Measurements from ENCODE around the gene BLTP3A.
A peak's percentile ranks its signal among the peaks of the same experiment; 100 is the strongest.
"Not testable (repeated sequence)": the region's sequence is repeated elsewhere in the genome, so short reads cannot be mapped to it uniquely, and the experiment has no call there.

BLTP3A gene

DNA sequence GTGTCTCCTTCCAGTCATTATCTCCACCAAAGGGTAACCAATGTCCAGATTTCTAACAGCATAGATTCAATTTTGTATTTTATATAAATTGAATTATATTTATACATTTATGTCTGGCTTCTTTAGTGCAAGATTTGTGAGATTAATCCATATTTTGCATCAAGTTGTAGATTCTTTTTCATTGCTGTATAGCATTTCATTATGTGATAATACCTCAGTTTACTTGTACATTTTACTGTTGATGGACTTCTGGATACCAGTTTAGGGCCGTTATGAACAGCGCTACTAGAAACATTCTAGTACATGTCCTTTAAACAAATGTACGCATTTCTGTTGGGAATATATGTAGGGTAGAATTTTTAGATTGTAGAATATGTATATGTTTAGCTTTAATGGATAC, 6.2 kb downstream of the BLTP3A start:
- Histone ChIP-seq H3K36me3 (ENCODE audit: low read depth) (no peaks in the 10 kb centered on the region), H3K9me3 (ENCODE audit: severe bottlenecking) (no peaks in the 10 kb centered on the region), H3K4me1 (ENCODE audit: insufficient read depth, poor library complexity, severe bottlenecking) (no peaks in the 10 kb centered on the region), H3K27ac (ENCODE audit: poor library complexity, severe bottlenecking) (no peak overlapping the region), H3K27me3 (ENCODE audit: insufficient read depth, poor library complexity, severe bottlenecking) (no peaks in the 10 kb centered on the region), H3K4me3 (ENCODE audit: severe bottlenecking) (no peak overlapping the region)
- no peak for DNase-seq (ENCODE audit: low spot score)
- TF ChIP-seq, protein P1, sequence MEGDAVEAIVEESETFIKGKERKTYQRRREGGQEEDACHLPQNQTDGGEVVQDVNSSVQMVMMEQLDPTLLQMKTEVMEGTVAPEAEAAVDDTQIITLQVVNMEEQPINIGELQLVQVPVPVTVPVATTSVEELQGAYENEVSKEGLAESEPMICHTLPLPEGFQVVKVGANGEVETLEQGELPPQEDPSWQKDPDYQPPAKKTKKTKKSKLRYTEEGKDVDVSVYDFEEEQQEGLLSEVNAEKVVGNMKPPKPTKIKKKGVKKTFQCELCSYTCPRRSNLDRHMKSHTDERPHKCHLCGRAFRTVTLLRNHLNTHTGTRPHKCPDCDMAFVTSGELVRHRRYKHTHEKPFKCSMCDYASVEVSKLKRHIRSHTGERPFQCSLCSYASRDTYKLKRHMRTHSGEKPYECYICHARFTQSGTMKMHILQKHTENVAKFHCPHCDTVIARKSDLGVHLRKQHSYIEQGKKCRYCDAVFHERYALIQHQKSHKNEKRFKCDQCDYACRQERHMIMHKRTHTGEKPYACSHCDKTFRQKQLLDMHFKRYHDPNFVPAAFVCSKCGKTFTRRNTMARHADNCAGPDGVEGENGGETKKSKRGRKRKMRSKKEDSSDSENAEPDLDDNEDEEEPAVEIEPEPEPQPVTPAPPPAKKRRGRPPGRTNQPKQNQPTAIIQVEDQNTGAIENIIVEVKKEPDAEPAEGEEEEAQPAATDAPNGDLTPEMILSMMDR (IDR thresholded peaks at IDR 0.05; ENCODE audit: poor library complexity, severe bottlenecking): no peak
- no peak for ATAC-seq (ENCODE audit: low read depth)

DNA sequence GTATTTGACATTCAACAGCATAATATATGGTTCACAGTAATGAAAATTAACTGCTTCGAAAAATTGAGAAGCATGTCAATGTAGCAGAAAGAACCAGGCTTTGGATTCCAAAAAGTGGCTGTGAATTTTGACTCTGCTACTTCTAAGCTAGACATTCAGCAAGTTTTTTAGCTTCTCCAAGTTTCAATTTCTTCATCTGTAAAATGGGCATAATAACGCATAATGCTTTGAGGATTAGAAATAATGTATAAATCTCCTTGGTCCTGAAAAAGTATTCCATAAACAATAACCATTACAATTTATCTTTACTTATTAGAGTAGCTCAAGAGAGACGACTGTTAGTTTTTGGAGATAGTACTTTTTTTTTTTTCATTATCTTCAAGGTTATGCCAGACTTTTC, 7.7 kb downstream of the BLTP3A start:
- Histone ChIP-seq H3K36me3 (ENCODE audit: low read depth) (no peaks in the 10 kb centered on the region), H3K27ac (ENCODE audit: poor library complexity, severe bottlenecking) (no peak overlapping the region), H3K27me3 (ENCODE audit: insufficient read depth, poor library complexity, severe bottlenecking) (no peaks in the 10 kb centered on the region), H3K9me3 (ENCODE audit: severe bottlenecking) (no peaks in the 10 kb centered on the region), H3K4me3 (ENCODE audit: severe bottlenecking) (no peak overlapping the region), H3K4me1 (ENCODE audit: insufficient read depth, poor library complexity, severe bottlenecking) (no peaks in the 10 kb centered on the region)
- TF ChIP-seq, protein P1 (IDR thresholded peaks at IDR 0.05; ENCODE audit: poor library complexity, severe bottlenecking): no peak
- DNase-seq (ENCODE audit: low spot score): no peak
- ATAC-seq (ENCODE audit: low read depth): no peak

DNA sequence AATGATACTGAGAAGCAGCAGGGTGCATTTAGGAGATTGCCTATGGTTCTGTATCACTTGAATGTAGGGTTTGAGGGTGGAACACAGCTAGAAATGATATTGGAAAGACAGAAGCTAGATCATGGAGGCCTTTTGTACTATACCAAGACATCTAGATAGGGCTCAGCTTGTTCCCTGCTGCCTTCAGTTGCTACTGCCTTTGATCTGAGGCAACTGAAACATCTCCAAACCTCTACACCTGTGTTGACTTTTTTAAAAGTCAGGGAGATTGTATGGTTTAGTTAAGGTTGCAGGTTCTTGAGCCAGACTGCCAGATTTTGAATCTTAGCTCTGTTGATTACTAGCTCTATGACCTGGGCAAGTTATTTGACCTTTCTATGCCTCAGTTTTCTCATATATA, 12.7 kb downstream of the BLTP3A start:
- DNase-seq (ENCODE audit: low spot score) (no peak), ATAC-seq (ENCODE audit: low read depth) (no peak)
- H3K9me3 ChIP-seq (ENCODE audit: severe bottlenecking): no peaks in the 10 kb centered on the region
- TF ChIP-seq, protein P1 (IDR thresholded peaks at IDR 0.05; ENCODE audit: poor library complexity, severe bottlenecking): no peak
- no peaks in the 10 kb centered on the region for H3K27me3 ChIP-seq (ENCODE audit: insufficient read depth, poor library complexity, severe bottlenecking)
- no peak overlapping the region for H3K4me3 ChIP-seq (ENCODE audit: severe bottlenecking)
- H3K4me1 ChIP-seq (ENCODE audit: insufficient read depth, poor library complexity, severe bottlenecking): peaks cover 7% of the 10 kb centered on the region
- no peak overlapping the region for H3K27ac ChIP-seq (ENCODE audit: poor library complexity, severe bottlenecking)
- no peaks in the 10 kb centered on the region for H3K36me3 ChIP-seq (ENCODE audit: low read depth)

DNA sequence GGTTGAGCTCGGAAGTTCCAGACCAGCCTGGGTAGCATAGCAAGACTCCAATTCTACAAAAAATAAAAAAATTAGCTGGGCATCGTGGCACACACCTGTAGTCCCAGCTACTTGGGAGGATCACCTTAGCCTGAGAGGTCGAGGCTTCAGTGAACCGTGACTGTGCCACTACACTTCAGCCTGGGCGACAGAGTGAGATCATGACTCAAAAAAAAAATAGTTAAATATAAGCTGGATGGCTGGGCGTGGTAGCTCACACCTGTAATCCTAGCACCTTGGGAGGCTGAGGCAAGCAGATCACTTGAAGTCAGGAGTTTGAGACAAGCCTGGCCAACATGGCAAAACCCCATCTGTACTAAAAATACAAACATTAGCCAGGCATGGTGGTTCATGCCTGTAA, 13.2 kb downstream of the BLTP3A start:
- not testable (repeated sequence) for H3K27ac ChIP-seq (ENCODE audit: poor library complexity, severe bottlenecking); DNase-seq (ENCODE audit: low spot score); H3K36me3 ChIP-seq (ENCODE audit: low read depth); H3K9me3 ChIP-seq (ENCODE audit: severe bottlenecking); H3K27me3 ChIP-seq (ENCODE audit: insufficient read depth, poor library complexity, severe bottlenecking); ATAC-seq (ENCODE audit: low read depth); H3K4me3 ChIP-seq (ENCODE audit: severe bottlenecking)
- H3K4me1 ChIP-seq (ENCODE audit: insufficient read depth, poor library complexity, severe bottlenecking): peaks cover 10% of the 10 kb centered on the region

DNA sequence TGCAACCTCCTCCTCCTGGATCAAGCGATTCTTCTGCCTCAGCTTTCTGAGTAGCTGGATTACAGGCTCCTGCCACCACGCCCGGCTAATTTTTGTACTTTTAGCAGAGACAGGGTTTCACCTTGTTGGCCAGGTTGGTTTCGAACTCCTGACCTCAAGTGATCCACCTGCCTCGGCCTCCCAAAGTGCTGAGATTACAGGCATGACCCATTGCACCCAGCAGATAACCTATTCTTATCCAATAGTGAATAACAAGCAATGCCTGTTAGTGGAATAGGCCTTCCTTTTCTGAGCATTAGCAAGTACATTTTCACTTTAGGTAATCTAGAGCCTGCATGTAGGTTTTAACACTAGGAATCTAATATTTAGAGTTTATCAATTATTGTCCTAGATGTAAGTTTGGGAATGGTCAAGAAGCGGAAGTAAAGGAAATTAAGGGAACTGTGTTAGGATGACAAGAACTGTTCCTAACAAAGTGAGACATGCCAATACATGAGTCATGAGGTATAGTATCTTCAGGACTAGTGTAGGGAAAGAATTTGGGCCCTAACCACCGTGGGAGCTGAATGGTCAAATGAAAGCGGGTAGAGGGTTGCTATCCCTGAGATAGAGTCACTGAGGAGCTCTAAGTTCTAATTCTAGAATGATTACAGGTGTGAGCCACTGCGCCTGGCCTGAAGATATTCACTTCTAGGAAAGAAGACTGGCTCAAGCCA, 15.0 kb downstream of the BLTP3A start:
- Histone ChIP-seq H3K27ac (ENCODE audit: poor library complexity, severe bottlenecking) (no peak overlapping the region), H3K27me3 (ENCODE audit: insufficient read depth, poor library complexity, severe bottlenecking) (no peaks in the 10 kb centered on the region), H3K4me3 (ENCODE audit: severe bottlenecking) (no peak overlapping the region), H3K9me3 (ENCODE audit: severe bottlenecking) (no peaks in the 10 kb centered on the region), H3K4me1 (ENCODE audit: insufficient read depth, poor library complexity, severe bottlenecking) (peaks cover 23% of the 10 kb centered on the region), H3K36me3 (ENCODE audit: low read depth) (no peaks in the 10 kb centered on the region)
- TF ChIP-seq, protein P1 (IDR thresholded peaks at IDR 0.05; ENCODE audit: poor library complexity, severe bottlenecking): no peak
- peak; percentile 74 for ATAC-seq (ENCODE audit: low read depth)
- DNase-seq (ENCODE audit: low spot score): no peak

DNA sequence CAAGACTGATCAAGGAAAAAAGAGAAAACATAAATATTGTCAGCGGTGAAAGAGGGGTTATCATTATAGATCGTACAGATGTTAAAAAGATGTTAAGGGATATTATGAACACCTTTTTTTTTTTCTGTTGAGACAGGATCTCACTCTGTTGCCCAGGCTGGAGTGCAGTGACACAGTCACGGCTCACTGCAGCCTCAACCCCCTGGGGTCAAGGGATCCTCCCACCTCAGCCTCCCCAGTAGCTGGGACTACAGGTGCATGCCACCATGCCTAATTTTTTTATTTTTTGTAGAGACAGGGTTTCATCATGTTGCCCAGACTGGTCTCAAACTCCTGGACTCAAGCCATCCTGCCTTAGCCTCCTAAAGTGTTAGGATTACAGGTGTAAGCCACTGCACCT, 16.6 kb downstream of the BLTP3A start:
- not testable (repeated sequence) for ATAC-seq (ENCODE audit: low read depth); H3K27me3 ChIP-seq (ENCODE audit: insufficient read depth, poor library complexity, severe bottlenecking); H3K4me3 ChIP-seq (ENCODE audit: severe bottlenecking); H3K9me3 ChIP-seq (ENCODE audit: severe bottlenecking); DNase-seq (ENCODE audit: low spot score); H3K36me3 ChIP-seq (ENCODE audit: low read depth); H3K27ac ChIP-seq (ENCODE audit: poor library complexity, severe bottlenecking)
- H3K4me1 ChIP-seq (ENCODE audit: insufficient read depth, poor library complexity, severe bottlenecking): peaks cover 23% of the 10 kb centered on the region

DNA sequence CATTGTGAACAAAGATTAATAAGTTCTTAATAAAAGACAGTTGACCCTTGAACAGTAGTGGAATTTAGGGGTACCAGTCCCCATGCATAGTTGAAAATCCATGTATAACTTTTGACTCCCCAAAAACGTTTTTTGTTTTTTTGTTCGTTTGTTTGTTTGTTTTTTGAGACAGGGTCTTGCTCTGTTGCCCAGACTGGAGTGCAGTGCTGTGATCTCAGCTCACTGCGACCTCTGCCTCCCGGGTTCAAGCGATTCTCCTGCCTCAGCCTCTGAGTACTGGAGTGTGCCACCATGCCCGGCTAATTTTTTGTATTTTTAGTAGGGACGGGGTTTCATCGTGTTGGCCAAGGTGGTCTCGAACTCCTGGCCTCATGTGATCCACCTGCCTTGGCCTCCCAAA, 17.5 kb downstream of the BLTP3A start:
- not testable (repeated sequence) for H3K9me3 ChIP-seq (ENCODE audit: severe bottlenecking); H3K27ac ChIP-seq (ENCODE audit: poor library complexity, severe bottlenecking); ATAC-seq (ENCODE audit: low read depth); H3K4me3 ChIP-seq (ENCODE audit: severe bottlenecking); H3K27me3 ChIP-seq (ENCODE audit: insufficient read depth, poor library complexity, severe bottlenecking); DNase-seq (ENCODE audit: low spot score); H3K36me3 ChIP-seq (ENCODE audit: low read depth)
- H3K4me1 ChIP-seq (ENCODE audit: insufficient read depth, poor library complexity, severe bottlenecking): peaks cover 23% of the 10 kb centered on the region
